ENCODE measurements around the gene WNT11. TPM values are rescaled to one million over a fixed set of nuclear protein-coding genes. Genes with fewer than 3 reads are reported as not detected.

The WNT11 gene
- total RNA-seq, 2 donors from 2014 or later = 3.6 to 3.8 TPM

DNA sequence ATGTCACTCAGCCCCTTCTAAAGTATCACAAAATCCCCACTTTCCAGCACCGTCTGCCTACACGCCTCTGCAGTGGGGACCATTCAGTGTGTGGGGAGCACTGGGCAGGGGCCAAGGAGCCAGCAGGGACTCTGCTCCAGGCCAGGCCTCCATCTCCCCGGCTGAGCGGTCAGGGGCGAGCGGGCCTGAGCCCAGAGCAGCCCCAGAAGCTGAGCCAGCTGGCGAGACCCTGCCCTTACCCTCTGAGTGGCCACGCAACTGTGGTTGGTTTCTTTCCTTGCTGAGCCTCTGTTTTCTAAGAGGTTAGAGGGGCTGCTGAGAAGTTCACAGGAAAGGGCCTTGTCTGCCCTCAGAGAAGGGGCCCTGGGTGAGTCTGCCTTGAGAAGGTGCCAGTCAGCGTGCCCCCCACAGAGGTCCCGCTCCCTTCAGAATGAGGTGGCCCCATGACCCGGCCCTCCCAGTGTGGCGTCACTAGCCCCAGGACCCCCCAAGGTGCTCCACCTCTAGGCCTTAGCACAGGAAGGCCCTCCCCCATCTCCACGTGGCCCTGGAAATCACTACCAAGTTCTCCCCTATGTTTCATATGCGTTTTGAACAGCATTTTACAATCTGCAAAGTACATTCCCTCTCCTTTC, 46.9 kb downstream of the WNT11 start:
- no peak for DNase-seq
- Histone ChIP-seq H3K27ac (no peak overlapping the region), H3K9me3 (no peaks in the 10 kb centered on the region), H3K9ac (ENCODE audit: low read depth in 2 of 2, low read length in 2 of 2) (no peak overlapping the region), H3K4me3 (no peak overlapping the region), H3K27me3 (no peaks in the 10 kb centered on the region), H3K36me3 (no peaks in the 10 kb centered on the region), H3K4me1 (no peaks in the 10 kb centered on the region)
- TF ChIP-seq, protein P1, sequence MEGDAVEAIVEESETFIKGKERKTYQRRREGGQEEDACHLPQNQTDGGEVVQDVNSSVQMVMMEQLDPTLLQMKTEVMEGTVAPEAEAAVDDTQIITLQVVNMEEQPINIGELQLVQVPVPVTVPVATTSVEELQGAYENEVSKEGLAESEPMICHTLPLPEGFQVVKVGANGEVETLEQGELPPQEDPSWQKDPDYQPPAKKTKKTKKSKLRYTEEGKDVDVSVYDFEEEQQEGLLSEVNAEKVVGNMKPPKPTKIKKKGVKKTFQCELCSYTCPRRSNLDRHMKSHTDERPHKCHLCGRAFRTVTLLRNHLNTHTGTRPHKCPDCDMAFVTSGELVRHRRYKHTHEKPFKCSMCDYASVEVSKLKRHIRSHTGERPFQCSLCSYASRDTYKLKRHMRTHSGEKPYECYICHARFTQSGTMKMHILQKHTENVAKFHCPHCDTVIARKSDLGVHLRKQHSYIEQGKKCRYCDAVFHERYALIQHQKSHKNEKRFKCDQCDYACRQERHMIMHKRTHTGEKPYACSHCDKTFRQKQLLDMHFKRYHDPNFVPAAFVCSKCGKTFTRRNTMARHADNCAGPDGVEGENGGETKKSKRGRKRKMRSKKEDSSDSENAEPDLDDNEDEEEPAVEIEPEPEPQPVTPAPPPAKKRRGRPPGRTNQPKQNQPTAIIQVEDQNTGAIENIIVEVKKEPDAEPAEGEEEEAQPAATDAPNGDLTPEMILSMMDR (IDR thresholded peaks at IDR 0.05) = no peak
- intact Hi-C loops (cut with DNase I) = no loop called here

DNA sequence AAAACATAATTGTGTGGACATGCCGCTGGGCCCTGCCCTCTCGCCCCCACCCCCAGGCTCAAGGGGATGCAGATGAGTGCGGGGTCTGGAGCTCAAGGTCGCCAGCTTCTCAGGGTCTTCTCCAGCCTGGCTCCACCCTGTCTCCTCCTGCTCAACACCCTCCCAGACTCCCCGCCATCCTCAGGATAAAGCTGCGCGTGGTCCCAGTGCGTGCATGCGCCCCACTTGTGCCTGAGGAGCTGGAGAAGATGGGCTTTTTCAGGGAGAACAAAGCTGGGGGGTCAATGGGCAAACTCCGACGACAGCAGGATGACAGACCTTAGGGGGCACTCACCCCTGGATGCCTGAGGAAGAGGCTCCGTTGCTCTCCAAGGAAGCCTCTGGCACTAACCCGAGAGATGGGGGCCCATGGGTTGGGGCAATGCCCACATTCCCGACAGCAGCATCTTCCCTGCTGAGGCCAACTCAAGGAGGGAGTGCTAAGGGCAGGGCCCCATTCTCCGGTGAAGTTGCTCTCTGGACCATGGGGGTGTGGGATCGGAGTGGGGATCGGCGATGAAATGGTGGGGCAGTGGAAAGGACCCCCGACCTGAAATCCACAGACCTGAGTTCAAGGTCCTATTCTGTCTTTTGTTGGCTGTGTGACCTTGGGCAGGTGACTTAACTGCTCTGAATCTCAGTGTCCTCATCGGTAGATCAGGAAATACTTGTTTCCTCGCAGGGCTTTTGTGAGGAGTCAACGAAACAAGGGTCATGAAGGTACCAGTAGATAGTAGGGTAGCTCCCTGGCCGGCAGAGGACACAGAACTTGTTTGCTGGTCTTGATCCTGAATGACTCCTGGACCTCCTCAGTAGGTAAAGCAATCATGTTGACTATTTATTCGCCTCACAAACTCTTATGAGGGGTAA, 47.7 kb downstream of the WNT11 start:
- TF ChIP-seq, protein P1 (IDR thresholded peaks at IDR 0.05) = no peak
- H3K27me3 ChIP-seq = no peaks in the 10 kb centered on the region
- no peak overlapping the region for H3K9ac ChIP-seq (ENCODE audit: low read depth in 2 of 2, low read length in 2 of 2)
- no peaks in the 10 kb centered on the region for H3K4me1 ChIP-seq
- H3K27ac ChIP-seq = no peak overlapping the region
- H3K4me3 ChIP-seq = no peak overlapping the region
- H3K9me3 ChIP-seq = no peaks in the 10 kb centered on the region
- no peak for DNase-seq
- H3K36me3 ChIP-seq = no peaks in the 10 kb centered on the region
- intact Hi-C loops (cut with DNase I) = no loop called here

DNA sequence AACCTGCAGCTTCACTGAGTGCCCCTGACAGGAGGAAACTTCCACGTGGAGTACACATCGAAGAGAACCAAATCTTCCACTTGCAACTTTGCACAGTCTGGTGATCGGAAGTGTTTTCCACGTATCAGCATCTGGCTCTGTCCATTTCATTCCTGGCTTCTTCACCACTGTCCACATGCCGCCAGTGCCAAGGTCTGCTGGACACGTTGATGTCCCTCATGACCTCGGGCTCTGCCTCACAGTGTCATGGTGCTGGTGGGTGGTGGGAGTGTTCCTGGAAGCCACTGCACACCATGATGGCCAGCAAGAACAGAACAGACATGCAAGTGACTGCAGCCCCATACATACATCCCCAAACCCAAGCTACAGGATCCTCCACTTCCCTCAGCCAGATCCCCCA, 48.4 kb downstream of the WNT11 start:
- intact Hi-C loops (cut with DNase I) = no loop called here
- TF ChIP-seq, protein P1 (IDR thresholded peaks at IDR 0.05) = no peak
- Histone ChIP-seq H3K9ac (ENCODE audit: low read depth in 2 of 2, low read length in 2 of 2) (no peak overlapping the region), H3K4me3 (no peak overlapping the region), H3K27me3 (no peaks in the 10 kb centered on the region), H3K36me3 (no peaks in the 10 kb centered on the region), H3K4me1 (no peaks in the 10 kb centered on the region), H3K27ac (no peak overlapping the region), H3K9me3 (no peaks in the 10 kb centered on the region)
- no peak for DNase-seq

DNA sequence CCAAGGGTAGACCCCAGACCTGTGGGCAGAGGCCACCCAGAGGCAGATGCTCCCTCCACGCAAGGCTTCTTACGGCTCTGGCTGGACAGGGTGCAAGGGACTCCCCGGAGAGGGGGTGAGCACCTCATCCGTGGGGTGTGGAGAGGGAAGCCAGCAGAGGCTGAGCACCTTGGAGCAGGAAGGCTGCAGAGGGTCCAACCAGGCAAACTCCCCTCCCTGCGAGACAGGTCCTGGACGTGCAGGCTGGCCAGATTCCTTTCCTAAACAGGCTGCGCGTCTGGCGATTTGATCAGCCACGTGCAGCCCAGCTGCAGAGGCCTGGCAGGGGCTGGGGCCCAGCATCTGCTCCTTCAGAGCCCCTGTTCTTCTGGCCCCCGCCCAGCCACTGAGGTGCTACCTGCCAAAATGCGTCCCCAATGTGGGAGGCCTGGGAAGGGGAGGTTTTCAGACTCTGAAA, 49.3 kb downstream of the WNT11 start:
- intact Hi-C loops (cut with DNase I) = no loop called here
- TF ChIP-seq, protein P1 (IDR thresholded peaks at IDR 0.05) = no peak
- Histone ChIP-seq H3K36me3 (no peaks in the 10 kb centered on the region), H3K9ac (ENCODE audit: low read depth in 2 of 2, low read length in 2 of 2) (no peak overlapping the region), H3K27me3 (no peaks in the 10 kb centered on the region), H3K9me3 (no peaks in the 10 kb centered on the region), H3K27ac (no peak overlapping the region), H3K4me1 (no peaks in the 10 kb centered on the region), H3K4me3 (no peak overlapping the region)
- DNase-seq = no peak

DNA sequence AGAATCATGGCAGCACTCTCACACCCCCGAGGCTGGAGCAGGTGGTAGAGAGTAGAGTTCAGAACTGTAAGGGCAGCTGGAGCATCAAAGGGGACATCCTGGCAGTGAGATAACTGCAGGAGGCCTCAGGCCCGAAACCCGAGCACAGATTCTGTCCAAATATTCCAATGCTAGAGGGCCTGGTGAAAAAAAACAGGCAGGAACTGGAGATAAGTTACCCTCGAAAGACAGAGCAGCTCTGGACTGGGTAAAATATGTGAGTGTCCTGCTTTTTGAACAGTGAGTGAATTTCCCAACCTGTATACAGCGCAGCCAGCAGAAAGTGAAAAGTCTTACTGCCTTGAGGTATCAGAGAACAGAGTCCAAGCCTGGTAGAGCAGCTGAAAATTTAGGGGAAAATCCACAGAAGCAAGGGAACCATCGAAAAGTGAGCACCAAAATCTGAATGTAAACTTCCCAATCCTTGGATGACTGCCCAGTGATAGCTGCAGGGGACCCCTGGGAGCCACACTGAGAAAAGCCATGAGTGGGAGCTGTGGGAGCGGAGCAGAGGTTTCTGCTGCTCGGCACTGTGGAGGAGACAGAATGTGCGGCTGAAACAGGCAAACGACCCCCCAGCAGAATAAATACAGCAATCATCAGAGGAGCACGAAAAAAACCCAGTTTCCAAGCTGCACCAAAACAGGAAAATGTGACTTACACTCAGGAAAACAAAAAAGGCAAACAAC, 50.6 kb downstream of the WNT11 start:
- intact Hi-C loops (cut with DNase I) = no loop called here
- Histone ChIP-seq H3K9me3 (no peaks in the 10 kb centered on the region), H3K4me3 (no peak overlapping the region), H3K27me3 (no peaks in the 10 kb centered on the region), H3K4me1 (peaks cover 4% of the 10 kb centered on the region), H3K9ac (ENCODE audit: low read depth in 2 of 2, low read length in 2 of 2) (no peak overlapping the region), H3K36me3 (no peaks in the 10 kb centered on the region), H3K27ac (no peak overlapping the region)
- TF ChIP-seq, protein P1 (IDR thresholded peaks at IDR 0.05) = no peak
- no peak for DNase-seq
